GM12878 (cell line): ENCODE measurements around the gene SMPD3. TPM values are rescaled to one million over a fixed set of nuclear protein-coding genes. Genes with fewer than 3 reads are reported as not detected.

Experiments used
- BMI1 ChIP-seq: fragments of 450-650 bp; IDR thresholded peaks from 2 replicates; pipeline ENCODE4 v1.6.1; 2016; ENCODE audit warnings: mild to moderate bottlenecking, moderate library complexity, borderline replicate concordance
- ESRRA ChIP-seq: IDR thresholded peaks from 2 replicates; pipeline ENCODE4 v1.6.1; 2012; ENCODE audit warnings: mild to moderate bottlenecking, low read length, improper control_type of control experiment
- MLLT1 ChIP-seq: fragments of 450-650 bp; IDR thresholded peaks from 2 replicates; pipeline ENCODE4 v1.6.1; 2016; ENCODE audit warnings: mild to moderate bottlenecking
- SMARCA5 ChIP-seq: fragments of 450-650 bp; IDR thresholded peaks from 2 replicates; pipeline ENCODE4 v1.6.1; 2017; ENCODE audit warnings: mild to moderate bottlenecking
- SMC3 ChIP-seq: IDR thresholded peaks from 2 replicates; pipeline ENCODE4 v1.6.1; 2011; ENCODE audit warnings: low read length, improper control_type of control experiment, borderline replicate concordance
- ZNF687 ChIP-seq: fragments of 450-650 bp; IDR thresholded peaks from 2 replicates; pipeline ENCODE4 v1.6.1; 2017; ENCODE audit warnings: mild to moderate bottlenecking, moderate library complexity
- polyA plus RNA-seq, 11 experiments: library from polyadenylated mRNA; depleted of rRNA in 4 of 11; unstranded in 6 of 11; stranded (reverse) in 5 of 11; fragments of >200 nt; fragmentation: Nextera tagmentation in 4 of 11; fragmentation: Illumina TruSeq in 1 of 11; extraction: Ambion mirVana in 4 of 11; extraction: Trizol in 1 of 11; gene quantifications; 1 replicate in 1 of 11; 2 replicates in 10 of 11; pipeline versions ENCODE4 v1.2.1 to v1.2.3, GENCODE V29; 2011 to 2016; ENCODE audit warnings: inconsistent platforms in 2 of 11, missing spikeins in 2 of 11, low read depth in 1 of 11
- total RNA-seq, 4 experiments: library from RNA; depleted of rRNA in 3 of 4; stranded (reverse); fragments of >200 nt in 3 of 4; fragmentation: Illumina TruSeq in 1 of 4; extraction: Trizol in 1 of 4; gene quantifications; 2 replicates each; pipeline versions ENCODE4 v1.2.1 to v1.2.3, GENCODE V29; 2013 to 2021

The SMPD3 gene
- total and polyA plus RNA-seq, 10 of the 15 experiments (the other 5 are each of a cell fraction or from before 2014, with no cell fraction given) = 0.04 to 2.0 (median 1.2) TPM

DNA sequence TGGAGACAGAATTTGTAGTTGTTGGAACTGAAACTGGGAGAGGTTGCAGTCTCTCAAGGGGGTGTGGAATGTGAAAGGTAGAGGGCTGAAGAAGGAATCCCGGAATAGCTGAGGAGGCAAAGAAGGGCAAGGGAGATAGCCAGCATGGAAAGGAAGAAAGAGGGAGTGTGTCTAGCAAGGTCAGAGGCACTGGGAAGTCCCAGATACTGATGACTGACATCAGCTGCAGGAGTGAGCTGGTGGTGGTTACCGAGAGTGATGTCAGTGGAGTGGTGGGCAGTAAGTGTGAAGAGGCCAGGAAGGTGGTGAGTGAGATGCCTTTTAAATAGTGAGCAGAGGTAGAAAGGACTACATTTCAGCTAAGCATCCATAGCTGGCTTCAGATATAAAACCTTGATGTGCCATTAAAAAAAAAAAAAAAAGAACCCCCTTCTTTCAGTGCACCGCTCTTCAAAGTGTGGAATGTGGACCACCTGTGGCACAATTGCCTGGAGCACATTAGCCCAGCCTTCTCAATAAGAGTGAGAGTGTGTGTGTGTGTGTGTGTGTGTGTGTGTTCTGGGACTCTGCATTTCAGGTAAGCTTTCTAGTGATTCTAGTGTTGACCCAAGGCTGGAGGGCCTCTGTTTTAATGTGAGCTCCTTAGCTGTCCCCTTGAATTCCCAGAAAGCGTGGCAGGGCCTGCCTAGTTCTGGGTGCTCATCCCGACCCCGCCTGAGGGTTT, 129.0 kb downstream of the SMPD3 start (continued):
- TF ChIP-seq SMC3 = 0 out of 2 replicates have a peak, but pooled peaks have one; percentile 5
- TF ChIP-seq MLLT1 = peak; percentile 72; the same call in 1 of the 2 replicates
- no peak for TF ChIP-seq ESRRA
- TF ChIP-seq ZNF687 = peak; percentile 16; the same call in 1 of the 2 replicates
- TF ChIP-seq SMARCA5 = no peak
- 0 out of 2 replicates have a peak, but pooled peaks have one; percentile 42 for TF ChIP-seq BMI1
- TF ChIP-seq, all 136 proteins: peak for 34
